Stimulated activated CD4-positive, alpha-beta T cell treated with anti-CD3 and anti-CD28 coated beads, TNF-alpha, amount 100 ng/mL, for 24 hours (primary cell): Measurements from ENCODE around the gene SLF1.

Experiments
- DNase-seq, 3 experiments: peaks; one replicate each; pipeline ENCODE4 v3.0.0-alpha.2; 2020; ENCODE audit warnings: low read depth in 3 of 3

The SLF1 gene

GRCh38 chr5:94661086-94661485 lies 42.6 kb downstream of the SLF1 start:
- no peak for DNase-seq

DNA sequence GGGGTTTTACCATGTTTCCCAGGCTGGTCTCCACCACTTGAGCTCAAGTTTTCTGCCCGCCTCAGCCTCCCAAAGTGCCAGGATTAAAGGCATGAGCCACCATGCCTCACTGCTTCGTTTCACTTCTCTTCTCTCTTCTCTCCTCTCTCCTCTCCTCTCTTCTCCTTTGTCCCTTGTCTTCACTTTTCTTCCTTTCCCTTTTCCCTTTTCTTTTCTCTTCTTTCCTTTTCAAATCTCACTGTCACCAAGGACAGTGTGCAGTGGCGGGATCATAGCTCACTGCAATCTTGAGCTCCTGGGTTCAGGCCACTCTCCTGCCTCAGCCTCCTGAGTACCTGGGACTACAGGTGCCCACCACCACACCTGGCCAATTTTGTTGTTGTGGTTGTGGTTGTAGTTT lies 49.5 kb downstream of the SLF1 start:
- DNase-seq: no peak

- DNase-seq: no peak
Observed at GRCh38 chr5:94670726-94671125, 52.3 kb downstream of the SLF1 start.

DNA sequence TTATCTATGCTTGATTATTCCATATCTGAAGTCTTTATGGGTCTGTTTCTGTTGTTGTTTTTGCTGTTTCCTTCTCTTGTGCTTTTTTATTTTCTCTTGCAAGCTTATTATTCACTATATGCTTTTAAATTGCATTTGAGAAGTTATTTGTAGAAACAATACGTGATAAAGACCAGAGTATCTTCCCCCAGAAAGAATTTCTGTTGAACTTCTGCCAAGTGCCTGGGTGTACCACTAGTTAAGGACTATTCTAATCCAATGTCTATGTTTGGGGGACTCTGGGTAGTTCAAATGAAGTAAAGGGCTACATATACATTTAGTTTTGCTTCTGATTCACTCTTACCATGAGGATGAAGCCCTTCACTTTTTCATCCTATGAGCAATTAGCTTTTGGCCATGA lies 54.3 kb downstream of the SLF1 start:
- DNase-seq: no peak

GRCh38 chr5:94674490-94675382 lies 56.3 kb downstream of the SLF1 start:
- DNase-seq: no peak

- DNase-seq: no peak
Observed at GRCh38 chr5:94675965-94676618, 57.6 kb downstream of the SLF1 start.

- no peak for DNase-seq
Observed at GRCh38 chr5:94682814-94683520, 64.5 kb downstream of the SLF1 start.

- no peak for DNase-seq
Observed at GRCh38 chr5:94689908-94690307, 71.4 kb downstream of the SLF1 start.

DNA sequence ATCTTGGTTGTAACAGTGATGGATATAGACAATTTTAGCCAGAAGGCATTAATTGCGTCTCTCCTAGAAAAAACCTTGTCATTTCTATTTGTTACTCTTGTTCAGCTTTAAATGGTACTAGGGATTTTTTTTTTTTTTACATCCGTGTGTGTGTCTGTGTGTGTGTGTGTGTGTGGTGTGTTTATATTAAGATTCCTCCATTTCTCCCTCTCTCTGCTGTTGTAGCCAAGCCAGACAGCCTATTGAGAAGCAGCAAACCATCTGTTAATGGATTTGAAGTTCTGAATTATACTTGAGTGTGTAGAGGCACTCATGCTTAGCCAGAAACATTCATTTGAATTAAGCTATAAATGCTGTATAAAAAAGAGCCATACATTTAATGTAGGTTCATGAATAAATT lies 72.3 kb downstream of the SLF1 start:
- no peak for DNase-seq

DNA sequence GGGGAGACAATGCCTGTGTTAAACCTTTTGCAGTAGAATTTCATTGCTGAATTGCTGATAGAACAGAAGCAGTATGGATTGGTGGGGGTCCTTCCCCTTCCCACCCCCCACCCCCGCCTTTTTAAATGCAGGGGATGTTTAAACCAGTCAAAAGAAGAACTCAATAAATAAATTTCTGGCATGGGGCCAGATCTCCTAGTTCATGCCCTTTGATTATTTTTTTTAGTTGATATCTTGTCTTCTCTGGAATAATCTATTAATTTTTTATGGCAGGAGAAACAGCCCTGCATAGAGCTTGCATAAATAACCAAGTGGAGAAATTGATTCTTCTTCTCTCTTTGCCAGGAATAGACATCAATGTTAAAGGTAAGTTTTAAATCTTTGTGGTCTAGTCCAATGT lies 72.8 kb downstream of the SLF1 start:
- DNase-seq: no peak

DNA sequence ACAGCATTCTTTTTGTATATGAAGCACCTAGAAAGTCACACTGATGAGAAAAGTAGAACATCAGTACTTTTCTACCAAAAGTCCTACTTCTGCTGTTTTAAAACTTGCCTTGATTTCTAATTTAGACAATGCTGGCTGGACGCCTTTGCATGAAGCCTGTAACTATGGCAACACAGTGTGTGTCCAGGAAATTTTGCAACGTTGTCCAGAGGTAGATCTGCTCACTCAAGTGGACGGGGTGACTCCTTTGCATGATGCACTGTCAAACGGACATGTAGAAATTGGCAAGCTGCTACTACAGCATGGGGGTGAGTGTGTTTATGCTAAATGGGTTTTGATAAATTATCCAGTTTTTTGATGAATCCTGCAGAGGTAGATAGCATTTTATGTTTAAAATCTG lies 73.5 kb downstream of the SLF1 start:
- no peak for DNase-seq

DNA sequence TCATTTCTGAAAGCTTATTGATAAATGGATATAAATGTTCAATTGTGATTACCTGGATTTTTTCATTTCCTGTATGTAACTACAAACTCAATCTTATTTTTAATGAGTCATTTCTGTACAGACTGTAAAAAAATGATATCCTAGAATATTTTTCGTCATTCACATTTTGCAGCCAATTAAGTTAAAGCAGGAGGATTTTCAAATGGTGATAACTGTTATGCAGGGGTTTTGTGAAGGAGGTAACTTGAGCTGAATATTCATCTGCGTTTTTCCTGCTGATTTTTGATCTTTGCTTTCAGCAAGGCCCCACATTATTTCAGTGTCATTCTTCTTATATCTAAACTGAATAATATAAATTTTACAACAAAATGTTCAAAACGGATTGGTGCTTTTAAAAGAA lies 74.1 kb downstream of the SLF1 start:
- no peak for DNase-seq

- DNase-seq: no peak
Observed at GRCh38 chr5:94693043-94693822, 74.8 kb downstream of the SLF1 start.

GRCh38 chr5:94693845-94694370 lies 75.4 kb downstream of the SLF1 start:
- DNase-seq: no peak

DNA sequence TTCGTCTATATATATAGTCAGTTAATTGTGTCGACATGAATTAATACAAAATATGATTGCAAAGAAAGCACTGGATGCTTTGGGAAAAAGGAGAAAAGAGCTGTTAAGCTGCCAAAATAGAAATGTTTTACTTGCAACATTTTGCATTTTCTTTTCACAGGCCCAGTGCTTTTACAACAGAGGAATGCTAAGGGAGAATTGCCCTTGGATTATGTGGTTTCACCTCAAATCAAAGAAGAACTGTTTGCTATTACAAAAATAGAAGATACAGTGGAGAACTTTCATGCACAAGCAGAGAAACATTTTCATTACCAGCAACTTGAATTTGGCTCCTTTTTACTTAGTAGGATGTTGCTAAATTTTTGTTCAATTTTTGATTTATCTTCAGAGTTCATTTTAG lies 76.2 kb downstream of the SLF1 start:
- DNase-seq: no peak

DNA sequence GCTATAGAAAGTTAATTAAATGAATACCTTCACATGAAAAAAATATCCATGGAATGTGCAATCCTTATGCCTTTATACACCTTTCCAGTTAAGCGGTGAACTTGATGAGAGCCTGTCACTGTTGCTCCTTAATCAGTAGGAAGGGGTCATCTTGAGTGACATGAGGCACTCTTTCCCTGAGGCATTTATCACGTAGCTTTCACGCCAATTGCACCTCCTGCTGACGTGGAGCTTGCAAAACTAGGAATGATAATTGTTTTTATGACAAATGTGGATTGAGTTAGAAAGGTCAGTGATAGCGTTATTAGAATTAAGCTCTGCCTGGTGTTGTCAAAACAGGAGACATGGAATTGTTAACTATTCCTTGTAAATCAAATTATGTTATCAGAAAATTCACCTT lies 79.7 kb downstream of the SLF1 start:
- no peak for DNase-seq

DNA sequence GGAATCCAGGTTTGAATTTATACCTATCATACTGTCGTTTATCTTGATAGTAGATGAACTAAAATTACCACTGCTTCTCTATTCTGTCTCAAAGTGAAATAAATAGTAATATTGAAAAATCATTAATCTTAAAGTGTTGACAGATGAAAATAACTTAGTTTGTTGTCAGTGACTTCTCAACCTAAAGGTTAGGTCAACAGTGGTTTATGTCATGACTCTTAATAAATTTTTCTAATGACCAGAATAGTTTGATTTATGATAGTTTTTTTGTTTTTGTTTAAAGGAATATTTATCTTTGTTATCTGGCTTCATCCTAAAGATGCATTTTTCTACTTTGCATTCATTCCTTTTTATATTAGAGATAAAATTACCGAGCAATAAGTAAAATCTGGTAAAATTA lies 81.1 kb downstream of the SLF1 start:
- DNase-seq: no peak

GRCh38 chr5:94700592-94700991 lies 82.1 kb downstream of the SLF1 start:
- no peak for DNase-seq

DNA sequence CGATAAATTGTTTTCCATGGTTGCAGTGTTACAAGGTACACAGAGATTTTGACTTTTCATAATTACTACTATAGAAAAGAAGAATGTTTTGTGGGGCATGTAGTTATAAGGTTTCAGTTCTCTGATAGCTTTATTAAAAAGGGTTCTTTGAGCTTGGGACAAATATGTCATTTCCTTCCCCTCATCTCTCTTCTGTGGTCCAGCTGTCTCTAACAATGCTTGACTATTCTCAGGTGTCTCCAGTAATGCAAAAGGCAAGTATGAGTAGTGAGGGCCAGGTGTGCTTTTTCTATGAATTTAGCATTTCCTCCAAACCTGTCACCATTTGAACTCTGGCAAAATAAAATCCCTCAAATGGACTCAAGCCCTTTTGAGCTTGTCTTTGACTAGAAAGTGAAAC lies 84.3 kb downstream of the SLF1 start:
- DNase-seq: no peak

DNA sequence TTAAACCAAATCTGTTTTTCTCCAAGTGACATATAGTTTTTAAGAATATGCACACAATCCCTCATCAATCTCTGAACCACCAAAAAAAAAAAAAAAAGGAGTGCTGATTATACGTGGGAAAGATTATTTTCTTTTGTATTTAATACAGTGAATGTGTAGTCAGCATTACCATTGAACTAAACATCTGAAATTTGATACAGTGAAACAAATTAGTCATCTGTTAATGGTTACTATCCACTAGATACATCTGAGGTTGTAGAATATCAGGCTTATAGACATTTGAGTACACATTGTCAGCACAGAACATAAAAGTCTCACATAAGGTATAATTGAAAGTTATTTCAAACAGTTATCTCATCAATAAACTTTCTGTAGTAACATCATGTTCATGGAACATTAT lies 87.0 kb downstream of the SLF1 start:
- no peak for DNase-seq

DNA sequence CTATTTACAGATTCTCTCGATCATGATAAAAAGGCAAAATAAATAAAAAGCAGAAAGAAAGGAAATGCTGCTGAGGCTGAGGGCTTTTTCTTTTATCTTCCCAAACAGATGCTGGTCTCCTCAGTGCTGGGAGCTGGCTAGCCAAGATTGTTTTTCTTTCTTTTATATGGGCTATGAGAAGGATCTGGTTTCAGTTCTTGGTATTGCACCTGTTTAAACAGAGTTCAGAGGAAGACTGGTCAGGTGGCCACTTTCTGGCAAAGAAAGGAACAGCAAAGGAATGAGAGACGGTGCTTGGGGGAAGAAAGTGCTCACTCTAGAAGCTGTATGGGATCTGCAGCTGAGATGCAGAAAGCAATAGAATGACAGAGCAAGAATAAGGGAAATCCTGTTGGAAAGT lies 88.9 kb downstream of the SLF1 start:
- no peak for DNase-seq

DNA sequence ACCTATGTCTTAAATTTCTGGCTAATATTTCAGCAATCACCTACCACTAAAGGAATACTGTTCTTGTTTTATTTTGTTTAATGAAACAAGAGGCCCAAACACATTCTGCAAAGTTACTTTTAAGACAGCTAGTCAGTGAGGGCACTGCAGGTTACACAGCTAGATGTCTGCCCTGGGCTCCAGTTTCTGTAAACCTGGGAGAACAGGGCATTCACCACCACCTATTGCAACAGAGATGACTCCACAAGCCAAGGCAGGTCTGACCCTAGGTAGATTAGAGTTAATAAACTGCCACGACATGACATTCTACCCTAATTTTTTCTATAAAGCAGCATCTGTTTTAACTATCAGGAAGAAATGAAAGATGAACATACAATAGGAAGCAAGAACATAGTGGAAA lies 90.8 kb downstream of the SLF1 start:
- DNase-seq: no peak
